ENCODE measurements around the gene PDE2A. TPM values are rescaled to one million over a fixed set of nuclear protein-coding genes. Genes with fewer than 3 reads are reported as not detected.

Gene PDE2A
- total RNA-seq, 1 donor from 2014 or later, result 19.6 TPM

GRCh38 chr11:72643547-72643946 is 30.7 kb downstream of the PDE2A start:
- intact Hi-C loops (cut with micrococcal nuclease), result loop anchor here (5.0 kb wide), 1 partner anchor 46 kb away; no protein-coding TSS in a partner anchor
- H3K27me3 ChIP-seq (ENCODE audit: low read depth), result no peaks in the 10 kb centered on the region
- H3K36me3 ChIP-seq, result no peaks in the 10 kb centered on the region
- H3K9me3 ChIP-seq (replicated peaks), result no peaks in the 10 kb centered on the region
- peak overlapping the region; percentile 88 for H3K4me3 ChIP-seq
- no peak for DNase-seq
- H3K27ac ChIP-seq (replicated peaks), result no peak overlapping the region
- no peak for TF ChIP-seq CTCF (IDR thresholded peaks at IDR 0.05; ENCODE audit: borderline replicate concordance)
- peaks cover 41% of the 10 kb centered on the region for H3K4me1 ChIP-seq

- H3K9me3 ChIP-seq (replicated peaks), result no peaks in the 10 kb centered on the region
- DNase-seq, result peak; percentile 64
- no peaks in the 10 kb centered on the region for H3K36me3 ChIP-seq
- intact Hi-C loops (cut with micrococcal nuclease), result loop anchor here (5.0 kb wide), 1 partner anchor 46 kb away; no protein-coding TSS in a partner anchor
- TF ChIP-seq CTCF (IDR thresholded peaks at IDR 0.05; ENCODE audit: borderline replicate concordance), result peak; percentile 99
- no peaks in the 10 kb centered on the region for H3K27me3 ChIP-seq (ENCODE audit: low read depth)
- peaks cover 46% of the 10 kb centered on the region for H3K4me1 ChIP-seq
- H3K27ac ChIP-seq (replicated peaks), result peak overlapping the region; percentile 87
- H3K4me3 ChIP-seq, result peak overlapping the region; percentile 88
Measured at GRCh38 chr11:72642884-72643522, 31.2 kb downstream of the PDE2A start.

GRCh38 chr11:72642043-72642883 is 32.0 kb downstream of the PDE2A start:
- peak; percentile 51 for DNase-seq
- H3K27me3 ChIP-seq (ENCODE audit: low read depth), result no peaks in the 10 kb centered on the region
- no peaks in the 10 kb centered on the region for H3K9me3 ChIP-seq (replicated peaks)
- H3K4me1 ChIP-seq, result peaks cover 53% of the 10 kb centered on the region
- intact Hi-C loops (cut with micrococcal nuclease), result loop anchor here (5.0 kb wide), 1 partner anchor 45 kb away; no protein-coding TSS in a partner anchor
- no peak for TF ChIP-seq CTCF (IDR thresholded peaks at IDR 0.05; ENCODE audit: borderline replicate concordance)
- peak overlapping the region; percentile 87 for H3K27ac ChIP-seq (replicated peaks)
- no peaks in the 10 kb centered on the region for H3K36me3 ChIP-seq
- peak overlapping the region; percentile 88 for H3K4me3 ChIP-seq

- H3K27me3 ChIP-seq (ENCODE audit: low read depth), result no peaks in the 10 kb centered on the region
- intact Hi-C loops (cut with micrococcal nuclease), result loop anchor here (5.0 kb wide), 1 partner anchor 44 kb away; no protein-coding TSS in a partner anchor
- H3K4me3 ChIP-seq, result peak overlapping the region; percentile 88
- H3K9me3 ChIP-seq (replicated peaks), result no peaks in the 10 kb centered on the region
- DNase-seq, result no peak
- no peaks in the 10 kb centered on the region for H3K36me3 ChIP-seq
- peak overlapping the region; percentile 87 for H3K27ac ChIP-seq (replicated peaks)
- TF ChIP-seq CTCF (IDR thresholded peaks at IDR 0.05; ENCODE audit: borderline replicate concordance), result no peak
- peaks cover 60% of the 10 kb centered on the region for H3K4me1 ChIP-seq
Measured at GRCh38 chr11:72641522-72642042, 32.6 kb downstream of the PDE2A start.
